NCI-H345 (cell line): ENCODE results near the gene HSD17B3.
"Not testable (repeated sequence)": the region's sequence is repeated elsewhere in the genome, so short reads cannot be mapped to it uniquely, and the experiment has no call there.

Experiments
- DNase-seq: peaks from one replicate; lab custom pipeline; 2025; lab: John Stamatoyannopoulos, UW

The HSD17B3 gene

DNA sequence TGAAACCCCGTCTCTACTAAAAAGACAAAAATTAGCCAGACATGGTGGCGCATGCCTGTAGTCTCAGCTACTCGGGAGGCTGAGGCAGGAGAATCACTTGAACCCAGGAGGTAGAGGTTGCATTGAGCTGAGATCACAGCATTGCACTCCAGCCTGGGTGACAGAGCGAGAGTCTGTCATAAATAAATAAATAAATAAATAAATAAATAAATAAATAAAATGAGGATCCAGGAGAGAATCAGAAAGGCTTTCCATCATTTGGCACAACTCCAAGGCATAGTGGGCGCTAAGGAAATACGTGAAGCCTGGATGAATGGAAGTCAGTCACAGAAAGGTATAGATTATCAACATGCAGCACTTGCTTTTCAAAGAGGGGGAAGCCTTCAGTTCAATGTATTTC, 65.6 kb downstream of the HSD17B3 start:
- not testable (repeated sequence) for DNase-seq

- DNase-seq: peak; percentile 10
Measured at GRCh38 chr9:96232539-96233241, 69.3 kb downstream of the HSD17B3 start.

GRCh38 chr9:96232164-96232538, 69.8 kb downstream of the HSD17B3 start:
- no peak for DNase-seq

DNA sequence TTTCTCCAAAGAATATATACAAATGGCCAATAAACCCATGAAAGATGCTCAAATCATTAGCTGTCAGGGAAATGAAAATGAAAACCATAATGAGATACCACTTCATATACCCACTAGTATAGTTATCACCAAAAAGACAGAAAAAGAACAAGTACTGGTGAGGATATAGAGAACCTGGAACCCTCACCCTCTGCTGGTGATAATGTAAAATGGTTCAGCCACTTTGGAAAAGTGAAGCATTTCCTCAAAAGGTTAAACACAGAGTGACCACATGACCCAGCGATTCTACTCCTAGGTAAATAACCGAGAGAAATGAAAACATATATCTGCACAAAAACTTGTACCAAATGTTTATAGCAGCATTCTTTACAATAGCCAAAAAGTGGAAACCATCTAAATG, 72.0 kb downstream of the HSD17B3 start:
- no peak for DNase-seq

DNA sequence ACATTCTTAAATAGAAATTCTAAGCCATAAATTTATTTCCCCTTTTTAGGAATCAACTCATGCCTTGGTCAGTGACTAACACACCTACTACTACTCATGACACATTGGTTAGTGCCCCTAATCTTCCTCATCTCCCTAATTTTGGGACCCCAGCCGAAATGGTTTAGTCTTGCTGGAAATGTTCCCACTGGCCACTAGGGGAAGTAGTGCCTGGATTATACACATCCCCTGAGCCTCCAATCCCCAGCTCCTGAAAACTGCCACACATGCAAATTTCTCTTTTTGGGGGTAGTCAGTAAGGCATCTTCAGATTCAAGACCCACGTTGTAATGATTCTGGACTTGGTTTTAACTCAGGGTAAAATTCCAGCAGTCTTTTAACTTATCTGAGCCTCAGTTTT, 79.8 kb downstream of the HSD17B3 start:
- DNase-seq: no peak

GRCh38 chr9:96219900-96220257, 82.1 kb downstream of the HSD17B3 start:
- DNase-seq: no peak

DNA sequence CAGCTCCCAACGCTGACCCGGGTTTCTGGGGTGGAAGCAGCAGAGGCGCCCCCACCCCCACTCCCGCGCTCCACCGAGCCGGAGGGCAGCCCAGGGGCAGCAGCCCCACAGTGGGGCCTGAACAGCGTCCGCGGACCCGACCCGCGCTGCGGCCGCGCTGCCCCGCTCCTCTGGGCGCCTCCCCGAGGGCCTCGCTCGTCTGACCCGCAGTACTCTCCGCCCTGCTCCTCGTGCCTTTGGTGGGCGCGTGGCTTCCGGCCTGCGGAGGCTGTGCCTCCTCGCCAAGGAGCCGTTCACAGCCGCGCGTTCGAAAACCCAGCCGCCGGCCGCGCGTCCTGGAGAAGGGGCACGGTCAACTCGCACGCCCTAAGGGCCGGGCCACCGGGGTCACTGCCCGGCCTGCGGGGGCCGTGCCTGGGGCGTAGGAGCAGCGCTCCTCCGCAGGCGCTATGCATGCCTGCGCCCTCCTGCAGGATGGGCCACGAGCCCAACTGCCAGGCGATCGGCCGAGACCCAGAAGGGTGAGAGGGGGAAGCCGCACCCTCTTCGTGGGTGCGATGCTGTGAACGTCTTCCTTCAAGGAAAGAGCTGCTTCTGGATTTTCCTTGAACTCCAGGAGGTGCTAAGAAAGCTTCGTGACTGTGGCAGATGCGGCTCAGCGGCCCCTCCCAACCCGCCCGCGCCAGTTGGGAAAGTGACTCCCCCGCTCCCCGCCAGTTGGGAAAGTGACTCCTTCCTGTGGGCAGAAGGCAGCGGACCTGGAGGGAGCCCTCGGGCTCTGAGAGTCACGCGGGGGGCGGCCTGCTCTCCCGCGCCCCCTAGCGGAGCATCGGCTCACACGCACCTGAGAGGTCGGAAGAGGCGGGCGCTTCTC, 82.7 kb downstream of the HSD17B3 start:
- DNase-seq: no peak

DNA sequence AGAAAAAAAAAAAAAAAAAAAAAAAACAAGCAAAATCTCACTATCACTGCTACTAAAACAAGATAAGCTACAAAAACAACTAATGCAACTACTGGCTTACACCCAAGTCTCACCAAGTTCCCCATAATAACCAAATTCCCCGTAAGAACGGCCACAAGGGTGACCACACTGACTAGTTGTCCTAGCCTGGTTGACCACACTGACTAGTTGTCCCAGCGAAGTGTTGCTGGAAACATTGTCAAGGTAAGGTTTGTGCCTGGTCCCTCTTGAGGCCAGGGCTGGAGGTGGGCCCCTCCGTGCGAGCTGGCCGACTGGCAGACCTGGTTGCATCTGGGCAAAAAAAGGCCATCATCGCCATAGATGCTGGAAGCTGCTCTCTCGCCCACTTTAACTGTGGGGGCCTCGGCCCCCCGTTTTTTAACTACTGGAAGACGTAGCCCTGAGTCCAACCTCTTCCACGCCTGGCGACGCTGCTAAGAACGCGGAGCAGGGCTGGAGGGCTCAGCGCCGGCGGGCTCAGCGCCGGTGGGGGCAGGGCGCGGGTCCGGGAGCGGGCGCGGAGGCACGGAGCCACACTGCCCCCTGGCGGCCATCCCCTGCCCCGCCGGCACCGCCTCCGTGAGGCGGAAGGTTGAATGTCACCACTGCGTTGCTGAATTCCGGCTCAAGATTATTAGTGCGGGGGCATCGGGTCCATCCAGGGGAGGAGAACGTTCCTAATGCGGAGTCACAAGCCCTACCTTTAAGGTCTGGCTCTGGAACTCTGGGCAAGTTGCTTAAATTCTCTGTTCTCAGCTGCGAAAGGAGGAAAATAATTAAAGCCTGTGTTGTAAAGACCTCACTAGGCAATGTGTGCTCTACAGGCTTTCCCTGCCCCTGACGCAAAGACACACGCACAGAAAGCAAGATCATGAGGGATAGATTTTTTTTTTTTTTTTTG, 84.0 kb downstream of the HSD17B3 start:
- peak; percentile 54 for DNase-seq

GRCh38 chr9:96217294-96217707, 84.7 kb downstream of the HSD17B3 start:
- no peak for DNase-seq

DNA sequence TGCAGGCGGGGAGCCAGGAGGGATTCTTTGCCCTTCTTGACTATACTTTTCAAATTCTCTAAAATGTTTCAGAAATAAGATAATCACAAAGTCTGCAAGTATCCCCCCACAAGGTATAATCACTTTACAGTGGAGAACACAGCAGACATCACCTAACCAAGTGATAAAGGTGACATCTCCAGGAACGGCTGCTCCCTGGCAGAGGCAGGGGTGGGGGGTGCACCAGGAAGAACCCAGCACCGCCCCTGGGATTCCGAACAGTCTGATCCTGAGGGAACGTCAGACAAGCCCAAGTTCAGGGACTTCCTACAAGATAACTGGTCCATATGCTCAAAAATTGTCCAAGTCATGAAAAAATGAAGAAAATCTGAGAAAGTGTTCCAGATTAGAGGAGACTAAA, 85.4 kb downstream of the HSD17B3 start:
- DNase-seq: no peak

DNA sequence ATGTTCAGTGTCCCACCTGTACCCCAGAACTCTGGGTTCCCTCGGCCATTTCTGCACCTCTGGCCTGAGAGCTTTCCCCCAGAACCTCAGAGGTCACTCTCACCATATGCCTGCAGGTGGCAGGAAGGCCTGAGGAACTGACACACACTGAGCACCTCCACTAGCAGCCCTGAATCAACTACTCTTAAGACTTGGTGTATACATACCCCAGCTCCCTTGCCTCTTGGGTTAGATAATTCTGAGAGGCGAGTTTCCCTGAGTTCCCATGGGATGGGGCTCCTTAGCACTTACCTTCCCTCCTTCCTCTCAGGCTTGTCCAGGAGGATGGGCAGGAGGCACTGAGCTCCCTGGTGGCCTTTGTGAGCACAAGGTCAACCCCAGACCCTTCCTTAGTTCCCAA, 86.1 kb downstream of the HSD17B3 start:
- no peak for DNase-seq

DNA sequence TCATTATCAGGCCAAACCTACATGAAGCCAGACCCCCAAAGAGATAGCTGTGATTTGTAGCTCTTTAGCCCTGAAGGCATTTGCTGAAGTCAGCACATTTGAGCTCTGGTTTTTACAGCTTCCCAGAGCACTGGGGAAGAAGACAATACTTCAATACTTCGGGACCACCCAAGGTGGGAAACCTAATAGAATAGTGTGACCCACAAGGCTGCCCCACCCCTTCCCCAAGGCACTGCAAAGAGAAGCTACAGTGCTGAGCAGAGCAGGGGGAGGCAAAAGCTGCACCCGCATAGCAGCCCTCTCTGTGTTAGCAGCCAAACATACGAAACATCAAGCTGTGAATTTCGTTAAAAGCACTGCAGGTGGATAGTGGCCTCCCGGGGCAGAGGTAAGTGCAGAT, 87.3 kb downstream of the HSD17B3 start:
- DNase-seq: no peak

GRCh38 chr9:96209407-96210271, 92.3 kb downstream of the HSD17B3 start:
- DNase-seq: no peak

DNA sequence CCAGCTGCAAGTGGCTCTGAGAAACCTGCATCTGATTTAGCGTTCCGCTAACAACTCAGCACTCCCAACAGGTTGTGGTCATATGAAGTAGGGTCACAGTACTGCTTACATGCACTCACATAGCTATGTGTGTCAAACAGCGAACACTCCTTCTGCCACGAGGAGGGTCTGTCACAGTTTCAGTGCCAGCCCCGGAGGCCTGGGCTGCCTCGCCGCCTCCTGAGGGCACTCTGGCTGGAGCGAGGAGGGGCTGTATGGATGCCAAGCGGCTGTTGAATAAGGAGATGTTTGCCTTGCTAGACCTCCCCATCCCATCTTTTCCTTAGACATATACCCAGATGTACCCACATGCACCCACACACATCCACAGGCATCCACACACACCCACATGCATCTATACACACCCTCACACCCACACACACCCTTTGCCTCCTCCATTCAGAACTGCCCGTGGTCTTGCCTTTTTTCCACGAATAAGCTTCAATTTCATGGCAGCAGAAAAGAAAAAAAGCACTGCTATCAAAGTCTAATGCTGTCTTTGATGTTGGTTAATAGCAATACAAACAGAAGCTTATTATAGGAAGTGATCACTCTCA, 95.7 kb downstream of the HSD17B3 start:
- no peak for DNase-seq

- DNase-seq: no peak
Measured at GRCh38 chr9:96204853-96205252, 97.1 kb downstream of the HSD17B3 start.

- DNase-seq: no peak
Measured at GRCh38 chr9:96203867-96204501, 98.0 kb downstream of the HSD17B3 start.

- no peak for DNase-seq
Measured at GRCh38 chr9:96202971-96203780, 98.8 kb downstream of the HSD17B3 start.

- DNase-seq: no peak
Measured at GRCh38 chr9:96201140-96201539, 100.8 kb downstream of the HSD17B3 start.

DNA sequence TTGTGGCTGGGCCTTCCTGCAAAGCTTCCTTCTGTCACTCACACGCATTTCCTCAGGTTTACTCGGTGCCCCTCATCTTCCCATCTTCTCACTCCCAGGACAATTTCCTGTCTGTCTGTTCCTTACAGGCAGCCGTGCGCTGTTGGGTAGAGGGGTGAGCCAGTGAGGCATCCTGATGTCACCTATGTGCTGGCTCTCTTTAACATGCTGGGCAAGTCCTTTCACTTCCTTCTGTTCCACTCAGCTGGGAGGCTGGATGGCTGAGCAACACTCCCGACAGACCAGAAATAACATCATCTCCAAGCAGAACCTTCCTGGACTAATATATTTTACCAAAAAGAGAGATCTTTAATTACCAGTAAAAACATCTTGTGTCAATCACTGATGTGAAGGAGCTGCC, 103.0 kb downstream of the HSD17B3 start:
- DNase-seq: no peak

DNA sequence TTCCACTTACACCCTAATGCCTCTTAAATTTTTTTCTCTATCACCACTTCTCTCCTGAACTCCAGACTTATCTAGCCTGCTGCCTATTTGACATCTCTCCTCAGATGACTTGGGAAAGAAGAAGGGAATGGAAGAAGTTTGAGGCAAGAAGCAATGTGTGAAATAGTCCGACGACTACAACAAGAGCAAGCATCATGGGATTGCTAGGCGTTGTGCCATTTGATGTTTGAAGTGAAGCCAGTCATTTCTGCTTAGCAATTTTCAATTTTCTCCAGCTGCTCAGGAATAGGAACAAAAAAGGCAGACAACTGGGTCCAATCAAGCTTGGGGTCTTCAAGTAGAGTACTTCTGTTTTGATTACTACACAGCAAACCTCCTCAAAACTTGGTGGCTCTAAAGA, 106.4 kb downstream of the HSD17B3 start:
- DNase-seq: no peak
